Measurements from ENCODE around the gene TANGO6.

The TANGO6 gene

DNA sequence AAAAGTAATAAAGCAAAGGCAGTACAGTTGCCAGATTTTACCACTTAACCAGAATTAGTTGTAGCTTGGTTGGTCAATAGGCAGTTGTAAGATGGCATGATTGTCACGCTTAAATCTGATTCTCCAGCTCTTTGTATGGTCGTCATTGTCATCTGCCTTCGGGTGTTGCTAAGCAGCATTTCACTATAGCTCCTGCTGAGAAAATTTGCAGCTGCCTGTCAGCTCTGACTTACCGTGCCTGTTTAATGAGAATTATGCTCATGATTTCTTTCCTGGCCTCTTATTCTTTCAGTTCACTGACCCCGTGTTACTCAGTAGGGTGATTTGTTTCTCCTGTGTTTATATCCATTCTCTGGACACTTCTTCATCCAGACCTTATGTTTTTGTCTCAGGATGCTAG, 66.7 kb downstream of the TANGO6 start:
- Histone ChIP-seq H3K9me3 (ENCODE audit: severe bottlenecking) (no peaks in the 10 kb centered on the region), H3K36me3 (no peaks in the 10 kb centered on the region), H3K27ac (no peak overlapping the region), H3K27me3 (ENCODE audit: insufficient read depth, low read depth, severe bottlenecking) (no peaks in the 10 kb centered on the region), H3K4me3 (ENCODE audit: low read depth, low read length) (no peak overlapping the region)
- no peak for DNase-seq
- TF ChIP-seq, protein P1, sequence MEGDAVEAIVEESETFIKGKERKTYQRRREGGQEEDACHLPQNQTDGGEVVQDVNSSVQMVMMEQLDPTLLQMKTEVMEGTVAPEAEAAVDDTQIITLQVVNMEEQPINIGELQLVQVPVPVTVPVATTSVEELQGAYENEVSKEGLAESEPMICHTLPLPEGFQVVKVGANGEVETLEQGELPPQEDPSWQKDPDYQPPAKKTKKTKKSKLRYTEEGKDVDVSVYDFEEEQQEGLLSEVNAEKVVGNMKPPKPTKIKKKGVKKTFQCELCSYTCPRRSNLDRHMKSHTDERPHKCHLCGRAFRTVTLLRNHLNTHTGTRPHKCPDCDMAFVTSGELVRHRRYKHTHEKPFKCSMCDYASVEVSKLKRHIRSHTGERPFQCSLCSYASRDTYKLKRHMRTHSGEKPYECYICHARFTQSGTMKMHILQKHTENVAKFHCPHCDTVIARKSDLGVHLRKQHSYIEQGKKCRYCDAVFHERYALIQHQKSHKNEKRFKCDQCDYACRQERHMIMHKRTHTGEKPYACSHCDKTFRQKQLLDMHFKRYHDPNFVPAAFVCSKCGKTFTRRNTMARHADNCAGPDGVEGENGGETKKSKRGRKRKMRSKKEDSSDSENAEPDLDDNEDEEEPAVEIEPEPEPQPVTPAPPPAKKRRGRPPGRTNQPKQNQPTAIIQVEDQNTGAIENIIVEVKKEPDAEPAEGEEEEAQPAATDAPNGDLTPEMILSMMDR (IDR thresholded peaks at IDR 0.05; ENCODE audit: low read depth, low read length), result no peak

DNA sequence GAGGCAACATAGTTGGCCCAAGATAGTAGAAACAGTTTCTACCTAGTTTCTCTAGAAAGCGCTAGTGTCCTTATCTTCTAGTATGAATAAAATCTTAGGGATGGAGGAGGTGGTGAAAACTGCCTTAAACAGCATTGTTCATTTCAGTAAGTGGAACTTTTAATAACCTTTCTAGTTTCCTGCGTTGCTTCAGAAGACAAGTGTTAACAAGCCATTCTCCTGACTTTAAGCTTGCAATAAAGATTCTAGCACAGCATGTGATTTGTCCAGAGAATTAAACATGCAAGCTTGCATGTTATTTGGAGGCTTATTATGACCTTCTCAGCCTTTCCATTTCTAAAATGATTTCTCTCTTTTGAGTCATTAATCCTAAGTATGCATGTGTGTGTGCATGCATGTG, 72.3 kb downstream of the TANGO6 start:
- Histone ChIP-seq H3K36me3 (no peaks in the 10 kb centered on the region), H3K9me3 (ENCODE audit: severe bottlenecking) (no peaks in the 10 kb centered on the region), H3K27ac (no peak overlapping the region), H3K4me3 (ENCODE audit: low read depth, low read length) (no peak overlapping the region), H3K27me3 (ENCODE audit: insufficient read depth, low read depth, severe bottlenecking) (no peaks in the 10 kb centered on the region)
- TF ChIP-seq, protein P1 (IDR thresholded peaks at IDR 0.05; ENCODE audit: low read depth, low read length), result no peak
- no peak for DNase-seq

DNA sequence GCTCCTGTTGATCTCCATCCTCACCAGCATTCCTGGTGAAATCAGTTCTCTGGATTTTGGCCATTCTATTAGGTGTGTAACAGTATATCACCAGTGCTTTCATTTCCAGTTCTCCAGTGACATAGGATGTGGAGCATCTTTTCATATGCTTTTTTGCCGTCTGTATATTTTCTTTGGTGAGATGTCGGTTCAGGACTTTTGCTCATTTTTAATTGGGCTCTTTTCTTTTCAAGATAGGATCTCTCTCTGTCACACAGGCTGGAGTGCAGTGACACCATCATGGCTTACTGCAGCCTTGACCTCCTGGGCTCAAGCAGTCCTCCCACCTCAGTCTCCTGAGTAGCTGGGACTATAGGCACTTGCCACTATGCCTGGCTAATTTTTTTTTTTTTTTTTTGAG, 74.2 kb downstream of the TANGO6 start:
- H3K4me3 ChIP-seq (ENCODE audit: low read depth, low read length), result no peak overlapping the region
- H3K36me3 ChIP-seq, result no peaks in the 10 kb centered on the region
- DNase-seq, result no peak
- no peak overlapping the region for H3K27ac ChIP-seq
- TF ChIP-seq, protein P1 (IDR thresholded peaks at IDR 0.05; ENCODE audit: low read depth, low read length), result no peak
- H3K27me3 ChIP-seq (ENCODE audit: insufficient read depth, low read depth, severe bottlenecking), result no peaks in the 10 kb centered on the region
- no peaks in the 10 kb centered on the region for H3K9me3 ChIP-seq (ENCODE audit: severe bottlenecking)

DNA sequence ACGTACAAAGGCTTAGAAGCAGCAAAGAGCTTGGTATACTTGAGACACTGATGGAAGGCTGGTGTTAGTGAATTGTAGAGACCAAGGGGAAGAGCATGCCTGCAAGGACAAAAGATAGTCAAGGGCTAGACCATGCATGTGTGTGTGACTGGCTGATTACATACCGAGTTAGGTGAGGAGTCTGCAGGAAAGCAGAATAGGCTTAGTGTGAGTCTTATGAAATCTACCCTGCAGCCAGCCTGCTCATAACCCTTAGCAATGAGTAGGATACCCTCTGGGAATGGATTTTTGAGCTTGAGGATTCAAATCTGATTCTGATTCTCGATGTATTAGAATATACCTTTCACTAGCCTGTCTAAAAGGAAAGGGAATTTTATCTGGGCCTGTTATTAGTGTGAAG, 77.0 kb downstream of the TANGO6 start:
- Histone ChIP-seq H3K27ac (no peak overlapping the region), H3K27me3 (ENCODE audit: insufficient read depth, low read depth, severe bottlenecking) (no peaks in the 10 kb centered on the region), H3K36me3 (no peaks in the 10 kb centered on the region; the same call in 1 of the 2 replicates), H3K4me3 (ENCODE audit: low read depth, low read length) (no peak overlapping the region), H3K9me3 (ENCODE audit: severe bottlenecking) (no peaks in the 10 kb centered on the region)
- no peak for DNase-seq
- TF ChIP-seq, protein P1 (IDR thresholded peaks at IDR 0.05; ENCODE audit: low read depth, low read length), result no peak

DNA sequence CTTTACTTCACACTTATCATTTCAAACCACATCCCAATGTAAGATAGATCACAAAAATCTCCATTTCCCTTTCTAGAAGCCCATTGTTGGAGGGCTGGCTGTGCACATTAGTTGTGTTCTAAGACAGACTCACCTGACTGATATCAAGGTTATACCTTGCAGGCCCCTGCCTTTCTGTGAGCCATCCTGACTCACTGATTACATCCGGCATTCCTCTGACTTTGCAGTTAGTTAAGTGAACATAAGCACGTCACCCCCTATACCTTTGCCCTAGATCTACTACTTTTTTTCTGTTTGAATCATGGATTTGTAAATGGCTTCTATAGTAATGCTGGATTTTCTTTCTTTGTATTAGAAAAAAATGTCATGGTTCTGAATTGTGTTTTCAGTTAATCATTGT, 78.3 kb downstream of the TANGO6 start:
- Histone ChIP-seq H3K4me3 (ENCODE audit: low read depth, low read length) (no peak overlapping the region), H3K27ac (no peak overlapping the region), H3K9me3 (ENCODE audit: severe bottlenecking) (no peaks in the 10 kb centered on the region), H3K27me3 (ENCODE audit: insufficient read depth, low read depth, severe bottlenecking) (no peaks in the 10 kb centered on the region), H3K36me3 (no peaks in the 10 kb centered on the region; the same call in 1 of the 2 replicates)
- TF ChIP-seq, protein P1 (IDR thresholded peaks at IDR 0.05; ENCODE audit: low read depth, low read length), result no peak
- DNase-seq, result no peak

DNA sequence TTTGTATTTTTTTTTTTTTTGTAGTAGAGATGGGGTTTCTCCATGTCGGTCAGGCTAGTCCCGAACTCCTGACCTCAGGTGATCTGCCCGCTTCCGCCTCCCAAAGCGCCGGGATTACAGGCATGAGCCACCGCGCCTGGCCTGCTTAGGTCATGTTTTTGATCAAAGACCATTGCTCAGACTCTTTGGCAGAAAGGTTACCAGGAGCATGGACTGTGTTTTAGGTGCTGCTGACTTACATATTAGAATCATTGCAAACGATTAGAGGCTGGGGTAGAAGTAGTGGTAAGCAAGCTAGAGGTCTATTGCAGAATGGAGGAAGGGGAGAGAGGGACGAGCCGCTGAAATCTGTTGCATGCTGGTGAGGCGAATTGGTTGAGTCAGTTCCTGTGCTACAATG, 79.8 kb downstream of the TANGO6 start:
- TF ChIP-seq, protein P1 (IDR thresholded peaks at IDR 0.05; ENCODE audit: low read depth, low read length), result no peak

More for the DNA sequence above, 79.8 kb downstream of the TANGO6 start:
- no peaks in the 10 kb centered on the region for H3K27me3 ChIP-seq (ENCODE audit: insufficient read depth, low read depth, severe bottlenecking)
- no peak for DNase-seq
- no peak overlapping the region for H3K4me3 ChIP-seq (ENCODE audit: low read depth, low read length)
- no peaks in the 10 kb centered on the region for H3K9me3 ChIP-seq (ENCODE audit: severe bottlenecking)
- no peak overlapping the region for H3K27ac ChIP-seq
- peaks cover 4% of the 10 kb centered on the region for H3K36me3 ChIP-seq

Measured in WERI-Rb-1 (cell line).